ENCODE measurements around the gene HOXB5. TPM values are rescaled to one million over a fixed set of nuclear protein-coding genes. Genes with fewer than 3 reads are reported as not detected.

HOXB5 gene
- total RNA-seq, 6 donors from 2014 or later = 0.39 to 5.0 (median 1.5) TPM

DNA sequence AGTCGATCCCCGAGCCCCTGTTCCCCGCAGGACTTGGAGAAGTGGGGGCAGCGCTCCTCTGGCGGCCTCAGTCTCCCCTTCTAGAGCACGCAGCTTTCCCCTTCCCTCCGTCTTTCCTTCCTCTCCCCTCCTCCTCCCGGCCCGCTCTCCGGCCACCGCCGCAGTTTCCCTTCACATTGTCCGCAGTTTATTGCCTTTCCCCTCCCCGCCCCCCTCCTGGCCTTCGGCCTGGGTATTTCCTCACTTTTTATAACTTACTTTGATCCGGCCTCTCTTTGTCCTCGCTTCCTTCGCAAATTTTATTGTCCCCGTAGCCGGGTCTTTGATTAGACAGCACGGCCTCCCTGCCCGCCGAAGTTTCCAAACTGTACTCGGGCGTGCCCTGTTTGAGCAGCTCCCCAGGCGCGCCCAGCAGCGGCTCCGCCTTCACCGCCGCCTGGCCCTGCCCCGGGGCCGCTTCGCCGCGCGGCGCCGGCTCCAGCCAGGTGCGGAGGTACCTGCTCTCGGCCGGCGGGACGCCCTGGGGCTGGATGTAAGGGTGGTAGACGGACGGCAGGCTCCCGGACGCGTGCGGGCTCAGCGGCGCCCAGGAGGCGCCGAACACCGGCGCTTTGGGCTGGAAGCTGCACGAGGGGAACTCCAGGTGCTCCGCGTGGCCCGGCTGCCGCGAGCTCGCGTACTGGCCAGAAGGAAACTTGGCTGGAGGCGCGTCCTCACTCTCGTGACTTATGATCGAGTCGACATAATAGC is 32.1 kb upstream of the HOXB5 start:
- H3K4me3 ChIP-seq = peak overlapping the region in 3 of 4 donors; percentile 22 to 42 (median 38)
- peaks cover 6 to 86% (median 60%) of the 10 kb centered on the region in 4 donors for H3K27me3 ChIP-seq
- 1 to 2% methylated on average over 33 to 61 of the region's 69 CpGs for WGBS, 2 donors
- H3K36me3 ChIP-seq = no peaks in the 10 kb centered on the region
- H3K27ac ChIP-seq = no peak overlapping the region
- peaks cover 24 to 27% (median 24%) of the 10 kb centered on the region in 4 donors for H3K4me1 ChIP-seq
- no peaks in the 10 kb centered on the region for H3K9me3 ChIP-seq
- ATAC-seq (ENCODE audit: low FRiP score in 2 of 2) = peak in 1 of 2 donors; percentile 71
- TF ChIP-seq CTCF (IDR thresholded peaks at IDR 0.05) (no peak), POLR2A (IDR thresholded peaks at IDR 0.05) (no peak), POLR2AphosphoS5 (IDR thresholded peaks at IDR 0.05) (no peak), EP300 (IDR thresholded peaks at IDR 0.05) (no peak)
- DNase-seq = peak in 1 of 2 donors; percentile 89

- peak in 1 of 2 donors; percentile 79 for DNase-seq
- no peaks in the 10 kb centered on the region for H3K9me3 ChIP-seq
- TF ChIP-seq POLR2AphosphoS5 (IDR thresholded peaks at IDR 0.05) (no peak), CTCF (IDR thresholded peaks at IDR 0.05) (no peak), POLR2A (IDR thresholded peaks at IDR 0.05) (no peak), EP300 (IDR thresholded peaks at IDR 0.05) (no peak)
- H3K4me3 ChIP-seq = peak overlapping the region in 3 of 4 donors; percentile 22 to 42 (median 38)
- ATAC-seq (ENCODE audit: low FRiP score in 2 of 2) = peak in 1 of 2 donors; percentile 44
- peaks cover 6 to 89% (median 59%) of the 10 kb centered on the region in 4 donors for H3K27me3 ChIP-seq
- peaks cover 24 to 27% (median 24%) of the 10 kb centered on the region in 4 donors for H3K4me1 ChIP-seq
- 4 to 11% methylated on average over 5 to 63 of the region's 66 CpGs for WGBS, 2 donors
- H3K27ac ChIP-seq = no peak overlapping the region
- H3K36me3 ChIP-seq = no peaks in the 10 kb centered on the region
Observed at GRCh38 chr17:48624544-48625494, 31.2 kb upstream of the HOXB5 start.

DNA sequence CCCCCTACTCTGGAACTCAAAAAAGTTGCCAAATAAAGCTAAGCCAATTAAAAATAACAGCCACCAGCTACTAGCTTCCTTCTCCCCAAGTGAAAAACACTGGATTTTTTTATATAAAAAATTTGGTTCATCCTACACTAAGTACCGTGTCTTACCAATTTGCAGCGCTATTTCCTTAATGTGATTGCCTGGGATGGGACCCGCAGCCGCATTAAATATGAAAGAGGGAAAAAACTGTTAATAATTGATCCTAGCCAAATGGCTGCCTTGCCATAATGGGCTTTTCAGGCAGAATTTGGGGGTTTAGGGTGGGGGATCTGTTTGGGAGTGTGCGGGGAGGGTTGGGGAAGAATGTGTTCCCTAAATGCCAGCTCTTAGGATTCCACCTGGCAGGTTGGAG is 30.5 kb upstream of the HOXB5 start:
- Histone ChIP-seq H3K36me3 (no peaks in the 10 kb centered on the region), H3K4me3 (no peak overlapping the region), H3K9me3 (no peaks in the 10 kb centered on the region), H3K27ac (no peak overlapping the region), H3K27me3 (peaks cover 6 to 91% (median 58%) of the 10 kb centered on the region in 4 donors), H3K4me1 (peaks cover 24 to 27% (median 24%) of the 10 kb centered on the region in 4 donors)
- DNase-seq (no peak), ATAC-seq (ENCODE audit: low FRiP score in 2 of 2) (no peak)
- 33 to 42% methylated on average over 5 of the region's 5 CpGs for WGBS, 2 donors
- no peak for TF ChIP-seq POLR2A (IDR thresholded peaks at IDR 0.05)
- TF ChIP-seq POLR2AphosphoS5 (IDR thresholded peaks at IDR 0.05) = no peak
- TF ChIP-seq EP300 (IDR thresholded peaks at IDR 0.05) = no peak
- TF ChIP-seq CTCF (IDR thresholded peaks at IDR 0.05) = no peak

DNA sequence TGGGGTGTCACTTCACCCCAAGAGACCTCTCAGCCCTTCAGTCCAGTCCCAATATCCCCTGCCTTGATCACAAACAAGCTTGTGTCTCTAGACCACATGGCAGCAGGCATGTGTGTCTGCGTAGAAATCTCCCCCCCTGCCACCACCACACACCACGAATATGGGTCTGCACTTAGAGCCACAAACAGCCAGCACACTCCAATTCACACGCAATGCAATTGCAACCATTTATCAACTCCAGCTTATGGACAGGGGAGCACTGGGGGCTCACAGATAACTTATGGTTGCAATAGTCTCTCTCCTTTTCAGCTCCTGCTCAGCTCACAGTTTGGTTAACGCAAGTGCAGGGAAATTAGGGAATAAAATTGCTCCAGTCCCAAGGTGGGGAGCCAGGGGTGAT is 30.0 kb upstream of the HOXB5 start:
- DNase-seq (no peak), ATAC-seq (ENCODE audit: low FRiP score in 2 of 2) (no peak)
- WGBS, 2 donors = 36% methylated on average over 3 to 4 of the region's 4 CpGs
- H3K27ac ChIP-seq = no peak overlapping the region
- TF ChIP-seq EP300 (IDR thresholded peaks at IDR 0.05) = no peak
- TF ChIP-seq CTCF (IDR thresholded peaks at IDR 0.05) = no peak
- no peak for TF ChIP-seq POLR2AphosphoS5 (IDR thresholded peaks at IDR 0.05)
- no peak for TF ChIP-seq POLR2A (IDR thresholded peaks at IDR 0.05)
- H3K36me3 ChIP-seq = no peaks in the 10 kb centered on the region
- H3K4me3 ChIP-seq = no peak overlapping the region
- H3K4me1 ChIP-seq = peaks cover 24 to 30% (median 26%) of the 10 kb centered on the region in 4 donors
- H3K9me3 ChIP-seq = no peaks in the 10 kb centered on the region
- peaks cover 6 to 89% (median 57%) of the 10 kb centered on the region in 4 donors for H3K27me3 ChIP-seq

Data from upper lobe of left lung (tissue), 6 donors.